Lung microvascular endothelial cell (primary cell): ENCODE results near the gene ESYT2. TPM values are rescaled to one million over a fixed set of nuclear protein-coding genes. Genes with fewer than 3 reads are reported as not detected.
"Not testable (repeated sequence)": the region's sequence is repeated elsewhere in the genome, so short reads cannot be mapped to it uniquely, and the experiment has no call there.

Source experiments
- DNase-seq, 2 donors: peaks; one replicate each; pipeline versions ENCODE4 v3.0.0 to v3.0.0-alpha.2; 2010; ENCODE audit warnings: low read depth in 2 of 2
- total RNA-seq: library from RNA; depleted of rRNA; stranded (reverse); fragments of >200 nt; gene quantifications from 2 replicates; pipeline ENCODE4 v1.2.1, GENCODE V29; 2014

ESYT2 gene
- total RNA-seq, 1 donor from 2014 or later = 42.7 TPM

DNA sequence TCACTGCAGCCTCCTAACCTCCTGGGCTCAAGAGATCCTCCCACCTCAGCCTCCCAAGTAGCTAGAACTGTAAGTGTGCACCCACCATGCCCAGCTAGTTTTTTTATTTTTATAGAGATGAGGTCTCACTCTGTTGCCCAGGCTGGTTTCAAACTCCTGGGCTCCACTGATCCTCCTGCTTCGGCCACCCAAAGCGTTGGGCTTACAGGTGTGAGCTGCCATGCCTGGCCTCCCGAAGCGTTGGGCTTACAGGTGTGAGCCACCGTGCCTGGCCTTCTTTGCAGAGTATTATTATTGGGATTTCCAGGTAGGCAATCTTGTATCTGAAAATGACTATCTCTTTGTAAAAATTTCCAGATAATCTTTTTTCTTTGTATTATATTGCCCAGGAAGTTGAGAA lies 101.6 kb downstream of the ESYT2 start:
- no peak for DNase-seq

DNA sequence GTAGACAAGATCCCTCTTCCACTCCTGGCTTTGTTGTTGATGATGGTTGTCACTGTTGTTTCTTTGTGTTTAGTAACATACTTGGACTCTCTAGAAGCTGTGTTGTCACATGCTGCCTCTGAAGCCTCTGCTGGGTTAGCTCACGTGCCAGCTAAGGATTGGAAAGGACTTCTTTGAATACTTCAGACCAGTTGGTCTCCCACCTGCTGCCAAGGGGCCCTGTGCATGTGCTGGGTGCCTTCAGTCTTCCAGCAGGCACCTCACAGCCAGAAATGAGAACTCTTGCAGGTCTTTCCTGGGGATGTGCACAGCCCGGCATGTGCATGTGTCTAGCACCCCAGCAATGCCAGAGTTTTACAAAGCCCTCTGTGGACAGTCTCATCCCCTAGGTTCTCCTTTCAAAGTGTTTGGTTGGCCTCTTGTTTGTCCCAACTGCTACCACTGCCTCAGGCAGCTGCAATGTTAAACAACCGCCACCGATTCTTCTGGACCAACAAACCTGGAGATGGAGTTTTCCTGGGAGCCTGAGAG lies 103.0 kb downstream of the ESYT2 start:
- DNase-seq = no peak

DNA sequence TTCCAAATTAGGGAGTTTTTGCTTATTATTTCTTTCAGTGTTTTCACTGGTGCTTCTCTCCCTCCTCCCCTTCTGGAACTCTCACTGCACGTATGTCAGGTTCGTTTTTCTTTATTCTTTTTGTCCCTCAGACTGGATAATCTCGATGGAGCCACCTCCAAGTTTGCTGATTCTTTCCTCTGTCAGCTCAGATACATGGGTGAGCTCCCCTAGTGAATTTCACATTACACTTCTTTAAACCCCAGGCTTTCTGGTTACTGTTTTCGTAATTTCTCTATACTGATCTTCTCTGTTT lies 103.9 kb downstream of the ESYT2 start:
- no peak for DNase-seq

DNA sequence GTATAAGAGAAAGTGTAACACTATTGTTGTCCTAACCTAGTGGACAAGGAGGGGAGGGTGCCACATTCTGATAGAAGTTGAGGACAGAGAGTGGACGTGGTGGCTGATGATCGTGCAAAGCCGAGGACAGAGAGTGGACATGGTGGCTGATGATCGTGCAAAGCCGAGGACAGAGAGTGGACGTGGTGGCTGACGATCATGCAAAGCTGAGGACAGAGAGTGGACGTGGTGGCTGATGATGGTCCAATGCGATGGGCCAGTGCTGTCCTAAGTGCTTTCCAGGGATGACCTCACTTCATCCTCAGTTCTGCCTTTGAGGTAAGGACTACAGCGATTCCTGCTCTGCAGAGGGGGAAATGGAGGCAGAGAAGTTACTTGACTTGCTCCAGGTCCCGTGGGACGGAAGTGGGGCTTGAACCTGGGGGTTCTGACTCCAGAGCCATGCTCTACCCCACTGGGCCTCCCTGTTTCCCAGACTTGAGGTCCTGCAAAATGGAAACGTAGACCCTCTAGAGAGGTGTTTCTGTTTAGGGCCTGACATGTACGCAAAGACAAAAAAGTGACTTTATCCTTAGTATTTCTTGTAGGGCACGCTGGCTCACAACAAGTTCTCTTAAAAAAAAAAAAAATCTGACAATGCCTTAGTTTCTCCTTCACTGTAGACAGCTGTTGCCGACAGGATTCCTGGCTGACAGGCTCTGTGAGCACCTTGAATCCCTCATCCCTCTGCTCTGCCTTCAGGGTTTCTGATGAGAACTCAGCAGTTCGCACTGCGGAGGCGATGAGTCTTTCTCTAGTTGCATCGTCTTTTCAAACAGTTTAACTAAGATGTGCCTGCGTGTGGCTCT lies 104.4 kb downstream of the ESYT2 start:
- no peak for DNase-seq

DNA sequence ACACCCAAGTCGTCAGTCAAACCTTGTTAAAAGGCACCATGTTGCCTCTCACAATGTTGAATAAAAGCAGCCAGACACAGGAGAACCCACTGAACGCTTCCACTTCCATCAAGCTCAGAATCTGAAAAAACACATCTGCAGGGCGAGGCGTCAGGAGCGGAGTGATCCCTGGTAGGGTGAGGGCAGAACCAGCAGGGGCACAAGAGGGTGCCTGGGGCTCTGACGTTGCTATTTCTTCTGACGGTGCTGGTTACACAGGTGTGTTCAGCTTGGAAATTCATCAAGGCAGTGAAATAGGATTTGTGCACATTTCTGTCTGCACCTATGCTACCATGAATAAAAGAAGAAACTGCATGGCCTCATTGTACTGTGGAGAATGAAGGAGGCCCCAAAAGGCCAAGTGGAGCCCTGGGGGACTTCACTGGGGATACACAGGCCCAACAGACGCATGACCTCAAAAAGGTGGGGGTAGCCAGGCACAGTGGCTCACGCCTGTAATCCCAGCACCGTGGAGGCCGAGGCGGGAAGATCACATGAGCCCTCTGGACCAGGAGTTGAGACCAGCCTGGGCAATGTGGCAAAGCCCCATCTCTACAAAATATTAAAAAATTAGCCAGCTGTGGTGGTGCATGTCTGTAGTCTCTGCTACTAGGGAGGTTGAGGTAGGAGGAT lies 105.5 kb downstream of the ESYT2 start:
- DNase-seq = no peak

DNA sequence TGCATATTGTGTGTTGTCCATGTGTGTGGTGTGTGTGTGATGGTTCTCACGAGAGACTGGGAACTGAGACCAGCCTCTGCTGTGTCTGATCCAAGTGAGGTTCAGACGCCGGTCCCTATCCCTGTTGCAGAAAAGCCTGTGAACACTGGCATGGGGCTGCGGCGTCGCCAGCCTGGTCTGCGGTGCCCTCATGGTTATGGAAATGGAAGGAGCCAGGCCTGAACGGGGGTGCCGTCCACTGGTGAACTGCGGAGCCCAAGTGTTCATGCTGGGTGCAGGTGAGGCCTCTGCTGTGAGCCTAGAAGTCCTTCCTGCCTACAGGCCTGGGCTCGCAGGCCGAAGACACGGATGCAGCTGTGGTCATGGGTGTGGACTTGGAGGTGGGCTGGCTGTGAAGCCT lies 106.0 kb downstream of the ESYT2 start:
- no peak for DNase-seq

DNA sequence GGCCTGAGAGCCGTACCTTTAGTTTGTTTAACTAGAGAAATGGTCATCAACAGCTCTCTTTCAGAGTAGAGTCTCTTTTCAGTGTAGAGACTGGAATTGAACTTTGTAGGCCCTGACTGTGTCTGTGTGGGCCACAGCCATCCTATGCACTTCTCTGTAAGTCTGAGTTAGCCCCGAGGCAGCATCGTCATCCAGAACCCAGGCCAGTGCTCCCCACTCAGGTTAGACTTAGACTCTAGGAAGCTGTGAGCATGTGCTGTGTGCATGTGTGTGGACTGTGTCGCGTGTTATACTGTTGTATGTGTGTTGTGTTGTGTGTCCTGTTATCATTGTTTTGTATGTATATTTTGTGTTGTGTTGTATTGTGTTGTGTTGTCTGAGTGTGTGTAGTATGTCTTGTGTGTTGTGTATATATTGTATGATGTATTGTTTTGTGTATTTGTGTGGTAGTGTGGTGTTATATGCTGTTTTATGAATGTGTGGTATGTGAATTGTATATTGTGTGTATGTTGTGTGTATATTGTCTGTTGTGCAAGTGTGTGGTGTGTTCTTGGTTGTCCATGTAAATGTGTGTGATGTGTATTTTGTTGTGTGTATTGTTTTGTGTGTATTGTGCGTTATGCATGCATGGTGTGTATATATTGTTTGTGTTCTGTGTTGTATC lies 106.6 kb downstream of the ESYT2 start:
- no peak for DNase-seq

DNA sequence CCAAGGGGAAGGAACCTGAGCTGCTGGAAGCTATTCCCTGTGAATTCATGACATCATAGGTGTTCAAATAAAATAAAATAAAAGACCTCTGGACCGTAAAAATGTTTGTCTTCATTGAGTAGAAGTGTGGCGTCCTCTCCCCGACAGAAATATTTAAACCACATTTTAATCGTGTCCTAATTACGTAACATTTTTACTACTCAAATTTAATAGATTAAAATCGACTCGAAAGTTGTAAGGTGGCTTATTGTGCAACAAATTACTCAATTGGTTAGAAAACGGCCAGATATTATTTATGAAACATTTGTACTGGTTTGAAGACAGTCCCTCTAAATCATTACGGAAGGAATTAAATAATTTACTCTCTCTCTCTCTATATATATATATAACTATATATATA lies 109.2 kb downstream of the ESYT2 start:
- DNase-seq = no peak

DNA sequence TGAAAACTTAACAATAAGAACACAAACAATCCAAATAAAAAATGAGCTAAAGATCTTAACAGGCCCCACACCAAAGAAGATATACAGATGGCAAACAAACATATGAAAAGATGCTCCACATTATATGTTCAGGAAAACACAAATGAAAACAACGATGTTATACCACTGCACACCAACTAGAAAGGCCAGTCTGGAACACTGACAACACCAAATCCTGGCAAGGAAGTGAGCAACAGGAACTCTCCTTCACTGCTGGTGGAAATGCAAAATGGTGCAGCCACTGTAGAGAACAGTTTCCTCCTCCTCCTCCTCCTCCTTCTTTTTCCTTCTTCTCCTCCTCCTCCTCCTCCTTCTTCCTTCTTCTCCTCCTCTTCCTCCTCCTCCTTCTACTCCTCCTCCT lies 112.5 kb downstream of the ESYT2 start:
- DNase-seq = peak in 1 of 2 donors; percentile 14

DNA sequence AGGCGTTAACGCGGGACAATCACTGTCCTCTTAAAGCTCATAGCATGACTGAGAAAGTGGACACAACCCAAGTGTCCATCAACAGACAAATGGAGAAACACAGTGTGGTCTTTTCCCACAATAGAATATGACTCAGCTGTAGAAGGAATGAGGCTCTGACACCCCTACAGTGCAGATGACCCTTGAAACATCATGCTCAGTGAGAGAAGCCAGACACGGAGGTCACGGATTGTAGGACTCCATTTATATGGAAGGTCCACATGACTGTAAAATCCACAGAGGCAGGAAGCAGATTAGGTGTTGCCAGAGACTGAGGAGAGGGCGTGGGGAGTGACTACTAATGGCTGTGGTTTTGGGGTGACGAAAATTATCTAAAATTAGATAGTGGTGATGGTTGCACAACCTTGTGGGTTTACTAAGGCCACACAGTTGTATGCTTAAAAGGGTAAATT lies 118.6 kb downstream of the ESYT2 start:
- DNase-seq = no peak

DNA sequence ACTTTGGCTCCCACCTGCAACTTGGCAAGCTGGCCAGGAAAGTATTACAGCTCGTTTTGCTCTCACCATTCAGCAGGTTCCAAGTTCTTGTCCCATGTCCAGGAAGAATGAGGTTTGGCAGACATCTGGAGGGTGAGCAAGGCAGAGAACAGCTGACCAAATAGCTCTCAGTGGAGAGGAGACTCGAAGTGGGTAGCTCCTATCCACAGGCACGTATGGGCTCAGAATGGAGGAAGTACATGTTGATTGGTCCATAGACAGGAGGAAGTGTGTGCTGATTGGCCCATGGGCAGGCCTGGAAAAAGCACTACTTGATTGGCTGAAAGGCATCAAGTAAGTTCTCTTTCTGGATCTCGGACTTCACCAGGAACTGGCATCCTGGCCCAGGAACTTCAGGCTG lies 121.7 kb downstream of the ESYT2 start:
- no peak for DNase-seq

DNA sequence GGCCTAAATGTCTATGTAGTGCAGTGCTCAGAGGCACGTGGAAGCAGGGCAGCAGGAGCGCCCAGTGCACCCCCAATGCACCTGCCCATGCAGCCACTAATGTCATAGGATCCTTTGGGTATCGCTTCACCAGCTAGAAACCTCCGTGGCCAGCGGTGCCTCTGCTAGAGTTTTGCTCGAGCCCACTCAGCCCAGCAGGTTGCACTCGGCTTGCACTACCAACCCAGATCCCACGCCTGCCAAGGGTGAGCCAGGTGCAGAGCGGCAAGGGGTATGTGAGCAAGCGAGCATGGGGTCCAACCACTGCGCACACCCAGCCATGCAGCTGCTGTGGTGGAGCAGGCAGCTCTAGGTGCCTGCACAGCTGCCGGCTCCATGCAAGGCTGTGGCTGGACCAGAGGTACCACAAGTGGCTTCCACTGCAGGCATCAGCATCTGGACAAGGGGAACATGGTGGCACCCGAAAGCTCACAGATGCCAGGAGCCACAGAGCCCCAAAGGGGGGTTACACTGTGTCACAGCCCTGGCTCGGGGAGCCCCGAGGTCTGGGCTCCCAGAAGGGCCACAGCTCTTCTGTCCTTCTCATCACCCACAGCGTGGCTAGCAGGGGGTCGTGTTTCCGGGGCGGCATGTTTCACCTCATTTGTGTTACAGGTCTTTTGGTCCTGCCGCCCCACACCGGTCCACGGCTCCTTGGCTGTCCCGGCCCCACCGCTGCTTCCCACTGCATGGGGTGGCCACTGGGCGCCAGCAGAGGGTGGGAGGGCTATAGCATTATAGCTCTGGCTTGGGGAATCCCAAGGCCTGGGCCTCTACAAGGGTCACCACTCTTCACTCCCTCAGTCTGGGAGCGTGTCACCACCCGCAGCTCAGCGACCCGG lies 122.4 kb downstream of the ESYT2 start:
- DNase-seq = no peak

DNA sequence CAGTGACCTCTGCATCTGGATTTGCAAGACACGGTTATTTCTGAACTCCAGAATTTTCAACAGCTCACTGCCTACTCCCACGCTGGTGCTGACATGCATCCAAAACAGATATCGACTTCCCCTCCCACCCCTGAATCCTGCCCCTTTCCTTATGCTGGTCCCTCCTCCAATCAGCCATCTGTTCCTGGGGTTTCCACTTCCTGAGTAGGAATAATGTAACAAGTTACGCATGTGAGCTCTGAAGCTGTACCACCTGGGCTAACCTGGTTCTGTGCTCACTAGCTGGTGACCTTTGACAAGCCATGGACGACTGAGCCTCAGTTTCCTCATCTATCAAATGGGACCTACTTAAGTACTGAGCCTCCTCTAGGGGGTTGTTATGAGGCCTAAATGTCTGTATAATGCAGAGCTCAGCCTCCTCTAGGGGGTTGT lies 123.0 kb downstream of the ESYT2 start:
- DNase-seq = no peak

DNA sequence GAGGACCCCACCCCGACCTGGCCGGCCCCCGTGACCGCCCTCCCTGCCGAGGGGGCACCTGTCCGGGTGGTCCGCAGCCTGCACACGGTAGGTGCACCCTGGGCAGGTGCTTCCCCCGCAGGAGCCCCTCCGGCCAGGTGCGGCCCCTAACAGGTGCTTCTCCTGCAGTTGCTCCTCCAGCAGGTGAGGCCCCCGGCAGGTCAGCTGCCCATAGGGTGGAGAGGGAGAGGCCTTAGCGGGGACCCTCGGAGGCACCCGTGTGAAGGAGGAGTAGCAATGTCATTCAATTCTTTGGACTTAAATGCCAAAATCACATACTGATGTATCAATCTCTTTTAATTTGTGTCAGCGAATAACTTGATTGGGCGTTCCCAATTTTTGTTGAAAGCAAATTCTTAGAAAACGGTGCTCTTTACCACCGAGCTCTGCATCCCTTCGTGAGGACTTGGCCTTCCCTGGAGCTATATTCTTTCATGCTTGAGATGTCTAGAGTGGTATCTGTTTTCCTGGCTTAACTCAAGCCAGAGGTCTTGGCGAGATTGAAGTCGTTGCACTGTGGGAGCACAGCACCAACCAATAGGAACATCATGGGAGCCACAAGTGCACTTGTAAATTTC lies 124.0 kb downstream of the ESYT2 start:
- no peak for DNase-seq

DNA sequence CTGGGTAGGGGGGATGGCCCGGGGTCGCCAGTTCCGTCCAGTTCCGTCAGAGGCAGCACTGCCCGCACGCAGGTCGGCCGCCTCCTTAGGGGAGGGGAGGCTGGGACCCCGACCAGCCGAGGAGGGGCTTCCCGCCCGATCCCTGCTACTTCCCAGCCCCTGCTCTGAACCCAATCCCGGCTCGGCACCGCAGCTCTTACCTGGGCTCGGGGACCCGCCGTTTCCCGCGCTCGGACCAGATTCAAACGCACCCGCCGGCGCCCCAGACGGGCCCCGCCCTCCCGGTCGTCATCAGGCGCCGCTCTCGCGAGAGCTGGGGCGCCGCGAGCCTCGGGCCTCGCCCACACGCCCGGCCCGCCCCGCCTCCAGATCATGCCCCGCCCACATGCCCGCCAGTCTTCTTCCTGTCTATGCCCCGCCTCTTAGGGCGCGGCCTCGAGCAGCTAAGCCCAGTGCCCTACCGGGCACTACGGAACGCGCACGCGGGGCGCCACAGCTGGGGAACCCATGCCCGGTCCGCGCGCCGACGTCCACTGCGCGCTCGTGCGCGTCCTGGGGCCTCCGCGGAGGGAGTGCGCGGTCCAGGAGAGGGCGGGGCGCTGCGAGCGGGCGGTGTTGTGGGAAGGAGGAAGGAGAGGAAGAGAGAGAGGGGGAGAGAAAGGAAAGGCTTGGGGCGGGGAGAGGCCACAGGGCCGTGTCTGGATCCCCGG lies 124.6 kb downstream of the ESYT2 start, which contains the start of gene NCAPG2:
Gene NCAPG2, minus strand, starts transcription at position 281 of the 710 bp plus-strand sequence. CDS start 2,905 bp downstream, outside the sequence.
- peak; percentile 98 for DNase-seq

DNA sequence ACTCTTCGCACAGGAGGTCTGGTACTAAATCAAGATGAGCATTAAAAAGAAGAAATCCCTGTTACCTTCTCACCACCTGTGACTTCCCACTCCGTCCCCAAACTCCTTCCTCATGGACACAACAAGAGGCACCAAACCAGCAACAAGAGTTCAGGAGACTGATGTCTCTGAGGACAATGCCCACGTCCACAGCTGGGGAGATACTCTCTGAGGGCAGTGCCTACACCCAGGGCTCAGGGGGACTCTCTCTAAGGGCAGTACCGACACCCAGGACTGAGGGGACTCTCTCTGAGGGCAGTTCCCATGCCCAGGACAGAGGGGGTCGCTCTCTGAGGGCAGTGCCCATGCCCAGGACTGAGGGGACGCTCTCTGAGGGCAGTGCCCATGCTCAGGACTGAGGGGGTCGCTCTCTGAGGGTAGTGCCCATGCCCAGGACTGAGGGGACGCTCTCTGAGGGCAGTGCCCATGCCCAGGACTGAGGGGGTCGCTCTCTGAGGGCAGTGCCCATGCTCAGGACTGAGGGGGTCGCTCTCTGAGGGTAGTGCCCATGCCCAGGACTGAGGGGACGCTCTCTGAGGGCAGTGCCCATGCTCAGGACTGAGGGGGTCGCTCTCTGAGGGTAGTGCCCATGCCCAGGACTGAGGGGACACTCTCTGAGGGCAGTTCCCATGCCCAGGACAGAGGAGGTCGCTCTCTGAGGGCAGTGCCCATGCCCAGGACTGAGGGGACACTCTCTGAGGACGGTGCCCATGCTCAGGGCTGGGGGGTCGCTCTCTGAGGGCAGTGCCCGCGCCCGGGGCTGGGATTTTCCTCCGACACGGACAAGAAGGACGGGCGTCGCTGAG lies 125.4 kb downstream of the ESYT2 start:
- DNase-seq = not testable (repeated sequence)

DNA sequence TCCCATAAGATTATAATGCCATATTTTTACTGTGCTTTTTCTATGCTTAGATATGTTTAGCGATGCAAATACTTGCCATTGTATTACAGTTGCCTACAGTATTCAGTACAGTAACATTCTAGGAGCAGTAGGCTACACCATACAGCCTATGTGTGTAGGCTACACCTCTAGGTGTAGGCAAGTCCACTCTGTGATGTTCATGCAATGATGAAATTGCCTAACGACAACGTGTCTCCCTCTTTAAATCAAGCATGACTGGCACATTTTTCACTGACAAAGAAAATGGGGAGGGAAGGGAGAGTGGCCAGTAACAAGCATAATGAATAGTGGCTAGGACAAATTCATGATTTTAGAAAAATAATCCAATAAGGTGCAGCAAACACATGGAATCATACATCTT lies 126.4 kb downstream of the ESYT2 start:
- no peak for DNase-seq

DNA sequence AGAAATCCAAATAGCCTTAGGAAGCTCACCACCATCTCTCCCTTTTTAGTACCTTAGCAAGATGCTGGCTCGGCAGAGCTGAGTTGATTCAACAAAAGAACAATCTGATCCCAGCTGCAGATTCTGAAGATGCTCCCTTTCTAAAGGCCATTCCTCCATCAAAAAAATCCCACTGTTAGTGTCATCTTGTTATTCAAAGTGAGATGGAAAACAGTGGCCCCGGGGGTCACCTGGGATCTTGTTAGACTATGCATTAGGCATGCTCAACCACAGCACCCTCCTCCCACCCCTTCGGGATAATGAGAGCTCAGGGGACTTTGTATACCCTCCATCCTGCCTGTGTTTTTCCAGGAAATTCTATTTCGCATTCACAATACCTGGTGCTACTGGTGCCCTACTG lies 127.1 kb downstream of the ESYT2 start:
- DNase-seq = no peak

DNA sequence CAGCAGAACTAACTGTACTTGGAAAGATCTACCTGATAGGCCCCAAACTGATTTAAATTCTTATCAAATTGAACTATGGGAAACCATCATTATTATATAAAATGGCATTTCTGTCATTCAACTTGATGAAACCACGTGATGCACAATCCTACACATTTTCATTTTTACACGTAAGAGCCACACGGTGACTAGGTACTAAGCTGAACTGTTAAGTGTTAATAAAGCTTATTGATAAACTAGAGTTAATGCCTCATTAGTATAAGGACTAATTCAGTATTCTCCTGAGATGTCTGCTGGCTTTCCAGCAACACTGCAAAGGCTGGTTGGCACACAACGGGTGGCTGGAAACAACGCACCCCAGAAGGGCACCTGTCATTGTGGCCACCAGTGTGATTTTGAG lies 129.3 kb downstream of the ESYT2 start:
- no peak for DNase-seq
